Right lobe of liver (tissue), 4 donors: ENCODE data around the gene PRKAG2.

Experiments
- CTCF ChIP-seq, 4 donors: fragments of 200-600 bp in 3 of 4; fragments of 450-650 bp in 1 of 4; IDR thresholded peaks; one replicate each; pipeline versions ENCODE4 v1.5.1 to v1.8.0; 2016 to 2022; ENCODE audit warnings: antibody characterized with exemption in 4 of 4, mild to moderate bottlenecking in 2 of 4
- POLR2A ChIP-seq: fragments of 450-650 bp; IDR thresholded peaks from one replicate; pipeline ENCODE4 v1.6.1; 2017; ENCODE audit warnings: antibody characterized with exemption, mild to moderate bottlenecking
- donor health status: DM: no; HTN: no; CAD: no.
- donor health status: DM: no; HTN: no; CAD: no.
- donor health status: DM: no; HTN: yes; CAD: no.

GRCh38 chr7:151725844-151726651 lies 150.9 kb downstream of the PRKAG2 start:
- TF ChIP-seq CTCF (IDR thresholded peaks at IDR 0.05) (no peak), POLR2A (no peak)
